Measurements from ENCODE around the gene PLA2G2C.

Gene PLA2G2C

GRCh38 chr1:20174937-20175666 is 11.2 kb downstream of the PLA2G2C start:
- H3K36me3 Mint-ChIP-seq (ENCODE audit: insufficient read depth) = no peaks in the 10 kb centered on the region
- peaks cover 9% of the 10 kb centered on the region for H3K9me3 Mint-ChIP-seq
- DNase-seq (ENCODE audit: low spot score in 2 of 2) (no peak), ATAC-seq (replicated peaks; ENCODE audit: extremely low read depth, poor library complexity, severe bottlenecking) (no peak)
- H3K4me3 Mint-ChIP-seq = no peak overlapping the region
- H3K27ac Mint-ChIP-seq (ENCODE audit: low read depth) = no peak overlapping the region
- H3K27me3 Mint-ChIP-seq = no peaks in the 10 kb centered on the region
- peaks cover 17% of the 10 kb centered on the region for H3K4me1 Mint-ChIP-seq

GRCh38 chr1:20172033-20172590 is 14.2 kb downstream of the PLA2G2C start:
- no peak for ATAC-seq (replicated peaks; ENCODE audit: extremely low read depth, poor library complexity, severe bottlenecking)
- no peak overlapping the region for H3K27ac Mint-ChIP-seq (ENCODE audit: low read depth)
- peaks cover 5% of the 10 kb centered on the region for H3K4me1 Mint-ChIP-seq
- no peak overlapping the region for H3K4me3 Mint-ChIP-seq
- H3K36me3 Mint-ChIP-seq (ENCODE audit: insufficient read depth) = no peaks in the 10 kb centered on the region
- peaks cover 11% of the 10 kb centered on the region for H3K27me3 Mint-ChIP-seq
- no peak for DNase-seq (ENCODE audit: low spot score in 2 of 2)
- H3K9me3 Mint-ChIP-seq = no peaks in the 10 kb centered on the region

- H3K36me3 Mint-ChIP-seq (ENCODE audit: insufficient read depth) = no peaks in the 10 kb centered on the region
- H3K27ac Mint-ChIP-seq (ENCODE audit: low read depth) = no peak overlapping the region
- no peak overlapping the region for H3K4me3 Mint-ChIP-seq
- H3K27me3 Mint-ChIP-seq = peaks cover 32% of the 10 kb centered on the region
- ATAC-seq (replicated peaks; ENCODE audit: extremely low read depth, poor library complexity, severe bottlenecking) (no peak), DNase-seq (ENCODE audit: low spot score in 2 of 2) (no peak)
- H3K9me3 Mint-ChIP-seq = peaks cover 6% of the 10 kb centered on the region
- peaks cover 5% of the 10 kb centered on the region for H3K4me1 Mint-ChIP-seq
These were observed 16.4 kb downstream of the PLA2G2C start for GRCh38 chr1:20169932-20170331.

DNA sequence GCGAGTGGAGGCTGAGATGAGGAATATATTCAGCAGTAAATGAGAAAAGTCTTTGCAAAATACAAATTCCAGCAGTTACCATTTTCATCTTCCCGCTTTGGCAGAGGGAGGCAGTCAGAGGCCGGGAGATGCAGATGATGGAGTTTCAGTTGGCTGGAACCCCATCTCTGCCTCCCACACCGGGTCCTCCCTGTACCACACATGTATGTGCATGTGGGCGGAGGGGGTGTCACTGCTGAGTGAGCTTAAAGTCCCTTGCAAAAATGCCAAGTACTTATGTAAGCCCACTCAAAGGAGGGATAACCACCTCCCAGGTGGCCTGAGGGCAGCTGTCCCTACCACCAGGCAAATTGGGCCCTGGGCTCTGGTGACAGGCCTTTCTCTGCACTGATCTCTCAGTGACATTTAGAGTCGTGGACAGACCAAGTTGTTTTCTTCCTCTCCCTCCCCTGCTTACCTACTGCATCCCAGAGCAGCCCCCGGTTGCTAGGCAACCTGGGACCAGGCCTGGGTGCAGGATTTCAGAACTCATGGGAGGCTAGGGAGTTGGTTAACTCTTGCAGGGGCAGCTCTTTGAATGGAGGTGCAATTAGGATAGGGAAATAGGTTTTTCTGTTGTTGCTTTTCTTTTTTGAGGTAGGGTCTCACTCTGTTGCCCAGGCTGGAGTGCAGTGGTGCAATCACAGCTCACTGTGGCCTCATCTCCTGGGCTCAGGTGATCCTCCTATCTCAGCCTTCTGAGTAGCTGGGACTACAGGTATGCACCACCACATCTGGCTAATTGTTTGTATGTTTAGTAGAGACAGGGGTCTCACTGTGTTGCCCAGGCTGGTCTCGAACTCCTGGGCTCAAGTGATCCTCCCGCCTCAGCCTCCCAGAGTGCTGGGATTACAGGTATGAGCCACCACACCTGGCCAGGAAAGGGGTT is 17.5 kb downstream of the PLA2G2C start:
- Mint-ChIP-seq H3K36me3 (ENCODE audit: insufficient read depth) (no peaks in the 10 kb centered on the region), H3K27me3 (peaks cover 35% of the 10 kb centered on the region), H3K27ac (ENCODE audit: low read depth) (no peak overlapping the region), H3K4me1 (peaks cover 5% of the 10 kb centered on the region), H3K9me3 (peaks cover 11% of the 10 kb centered on the region), H3K4me3 (no peak overlapping the region)
- ATAC-seq (replicated peaks; ENCODE audit: extremely low read depth, poor library complexity, severe bottlenecking) = no peak
- no peak for DNase-seq (ENCODE audit: low spot score in 2 of 2)

GRCh38 chr1:20167126-20167525 is 19.2 kb downstream of the PLA2G2C start:
- Mint-ChIP-seq H3K36me3 (ENCODE audit: insufficient read depth) (no peaks in the 10 kb centered on the region), H3K4me1 (peaks cover 5% of the 10 kb centered on the region), H3K27me3 (peaks cover 35% of the 10 kb centered on the region), H3K4me3 (no peak overlapping the region), H3K9me3 (peaks cover 16% of the 10 kb centered on the region), H3K27ac (ENCODE audit: low read depth) (no peak overlapping the region)
- ATAC-seq (replicated peaks; ENCODE audit: extremely low read depth, poor library complexity, severe bottlenecking) = no peak
- DNase-seq (ENCODE audit: low spot score in 2 of 2) = no peak

DNA sequence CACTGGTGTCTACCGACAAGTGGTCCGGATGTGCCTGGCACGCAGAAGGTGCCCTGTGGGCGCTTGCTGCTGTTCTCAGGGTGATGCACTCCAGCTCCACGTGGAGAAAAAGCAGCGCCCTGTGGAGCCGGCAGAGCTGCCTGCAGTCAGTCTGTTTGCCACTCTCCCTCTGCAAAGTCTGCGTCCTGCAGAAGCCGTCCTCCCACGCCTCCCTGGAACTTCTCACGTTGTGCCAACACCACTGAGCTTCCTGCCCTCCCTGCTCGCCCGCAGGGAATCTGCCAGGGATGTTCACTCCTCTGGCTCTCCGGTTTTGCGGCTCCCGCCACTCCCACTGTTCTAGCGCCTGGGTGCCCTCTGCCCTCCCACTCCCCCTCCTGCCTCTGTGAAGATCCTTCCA is 20.3 kb downstream of the PLA2G2C start:
- no peak for DNase-seq (ENCODE audit: low spot score in 2 of 2)
- Mint-ChIP-seq H3K4me1 (no peaks in the 10 kb centered on the region), H3K27ac (ENCODE audit: low read depth) (no peak overlapping the region), H3K36me3 (ENCODE audit: insufficient read depth) (no peaks in the 10 kb centered on the region), H3K4me3 (no peak overlapping the region), H3K27me3 (peaks cover 35% of the 10 kb centered on the region), H3K9me3 (peaks cover 23% of the 10 kb centered on the region)
- no peak for ATAC-seq (replicated peaks; ENCODE audit: extremely low read depth, poor library complexity, severe bottlenecking)

- Mint-ChIP-seq H3K27ac (ENCODE audit: low read depth) (no peak overlapping the region), H3K4me1 (no peaks in the 10 kb centered on the region), H3K4me3 (no peak overlapping the region), H3K9me3 (peaks cover 23% of the 10 kb centered on the region), H3K36me3 (ENCODE audit: insufficient read depth) (no peaks in the 10 kb centered on the region), H3K27me3 (peaks cover 35% of the 10 kb centered on the region)
- DNase-seq (ENCODE audit: low spot score in 2 of 2) = no peak
- ATAC-seq (replicated peaks; ENCODE audit: extremely low read depth, poor library complexity, severe bottlenecking) = no peak
These were observed 20.8 kb downstream of the PLA2G2C start for GRCh38 chr1:20165522-20165951.

DNA sequence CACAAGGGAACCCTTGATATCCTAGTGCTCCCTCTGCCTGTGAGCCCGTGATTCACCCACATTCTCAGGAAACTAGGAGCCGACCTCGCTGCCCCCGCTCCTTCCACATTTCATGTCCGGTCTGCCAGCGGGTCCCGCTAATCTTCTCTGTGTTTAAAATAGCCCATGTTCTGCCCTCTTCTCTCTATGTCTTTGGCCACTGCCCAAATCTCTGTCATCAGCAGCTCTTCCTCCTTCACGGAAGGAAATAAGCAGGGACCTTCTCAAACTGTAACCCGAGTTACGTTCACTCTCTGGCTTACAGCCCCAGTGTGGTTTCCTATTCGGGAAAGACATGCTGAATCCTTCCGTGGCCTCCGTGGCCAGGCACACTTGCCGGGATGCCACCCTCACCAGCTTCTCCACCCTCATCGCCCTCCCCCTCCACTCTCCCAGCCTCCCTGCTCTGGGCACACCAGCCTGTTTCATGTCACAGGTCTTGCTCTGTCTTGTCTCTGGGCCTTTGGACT is 21.6 kb downstream of the PLA2G2C start:
- H3K27me3 Mint-ChIP-seq = peaks cover 35% of the 10 kb centered on the region
- H3K27ac Mint-ChIP-seq (ENCODE audit: low read depth) = no peak overlapping the region
- no peak overlapping the region for H3K4me3 Mint-ChIP-seq
- ATAC-seq (replicated peaks; ENCODE audit: extremely low read depth, poor library complexity, severe bottlenecking) (no peak), DNase-seq (ENCODE audit: low spot score in 2 of 2) (no peak)
- no peaks in the 10 kb centered on the region for H3K36me3 Mint-ChIP-seq (ENCODE audit: insufficient read depth)
- no peaks in the 10 kb centered on the region for H3K4me1 Mint-ChIP-seq
- peaks cover 23% of the 10 kb centered on the region for H3K9me3 Mint-ChIP-seq

GRCh38 chr1:20160034-20160433 is 26.3 kb downstream of the PLA2G2C start:
- no peak for ATAC-seq (replicated peaks; ENCODE audit: extremely low read depth, poor library complexity, severe bottlenecking)
- H3K4me1 Mint-ChIP-seq = peaks cover under 1% of the 10 kb centered on the region
- peaks cover 23% of the 10 kb centered on the region for H3K9me3 Mint-ChIP-seq
- no peaks in the 10 kb centered on the region for H3K36me3 Mint-ChIP-seq (ENCODE audit: insufficient read depth)
- no peak for DNase-seq (ENCODE audit: low spot score in 2 of 2)
- peaks cover 4% of the 10 kb centered on the region for H3K27me3 Mint-ChIP-seq
- H3K27ac Mint-ChIP-seq (ENCODE audit: low read depth) = no peak overlapping the region
- H3K4me3 Mint-ChIP-seq = no peak overlapping the region

DNA sequence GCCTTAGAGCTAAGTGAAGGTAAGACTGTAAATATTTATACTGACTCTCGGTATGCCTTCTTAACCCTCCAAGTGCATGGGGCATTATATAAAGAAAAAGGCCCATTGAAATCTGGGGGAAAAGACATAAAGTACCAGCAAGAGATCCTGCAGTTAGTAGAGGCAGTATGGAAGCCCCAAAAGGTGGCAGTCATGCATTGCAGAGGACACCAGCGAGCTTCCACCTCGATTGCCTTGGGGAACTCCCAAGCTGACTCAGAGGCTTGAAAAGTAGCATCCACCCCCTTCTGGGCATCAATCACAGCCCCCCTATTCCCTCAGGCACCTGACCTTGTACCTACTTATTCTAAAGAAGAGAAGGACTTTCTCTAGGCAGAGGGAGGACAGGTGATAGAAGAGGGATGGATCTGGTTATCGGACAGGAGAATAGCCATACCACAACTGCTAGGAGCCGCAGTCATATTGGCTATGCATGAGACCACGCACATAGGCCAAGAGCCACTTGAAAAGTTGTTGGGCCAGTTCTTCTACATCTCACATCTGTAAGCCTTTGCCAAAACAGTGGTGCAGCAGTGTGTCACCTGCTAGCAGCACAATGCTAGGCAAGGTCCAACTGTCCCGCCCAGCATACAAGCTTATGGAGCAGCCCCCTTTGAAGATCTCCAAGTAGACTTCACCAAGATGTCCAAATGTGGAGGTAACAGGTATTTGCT is 27.8 kb downstream of the PLA2G2C start:
- H3K4me1 Mint-ChIP-seq = peaks cover 10% of the 10 kb centered on the region
- no peak for DNase-seq (ENCODE audit: low spot score in 2 of 2)
- ATAC-seq (replicated peaks; ENCODE audit: extremely low read depth, poor library complexity, severe bottlenecking) = no peak

DNA sequence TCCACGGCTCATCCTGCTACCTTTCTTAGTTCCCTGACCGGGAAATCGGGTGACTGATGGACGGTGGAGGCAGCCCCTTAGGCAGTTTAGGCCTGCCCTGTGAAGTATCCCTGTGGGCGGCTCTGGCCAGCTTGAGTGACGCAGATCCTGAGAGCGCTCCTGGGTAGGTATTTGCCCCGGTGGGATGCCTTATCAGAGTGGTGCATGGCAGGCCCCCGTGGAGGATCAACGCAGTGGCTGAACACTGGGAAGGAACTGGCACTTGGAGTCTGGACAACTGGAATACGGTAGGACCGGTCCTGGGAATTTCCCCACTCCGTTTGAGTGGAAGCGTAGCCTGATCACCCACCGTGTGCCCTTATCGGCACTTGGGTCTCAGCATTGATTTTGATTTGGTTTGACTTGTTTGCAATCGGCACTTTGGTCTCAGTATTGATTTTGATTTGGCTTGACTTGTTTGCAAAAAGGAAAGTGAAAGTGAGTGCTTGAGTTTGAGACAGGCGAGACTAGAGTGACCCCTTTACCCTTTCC is 32.0 kb downstream of the PLA2G2C start:
- DNase-seq (ENCODE audit: low spot score in 2 of 2) (no peak), ATAC-seq (replicated peaks; ENCODE audit: extremely low read depth, poor library complexity, severe bottlenecking) (no peak)
- Mint-ChIP-seq H3K4me3 (peak overlapping the region; percentile 22), H3K4me1 (peaks cover 17% of the 10 kb centered on the region), H3K27ac (ENCODE audit: low read depth) (peak overlapping the region; percentile 70), H3K9me3 (peaks cover 5% of the 10 kb centered on the region), H3K36me3 (ENCODE audit: insufficient read depth) (peaks cover 3% of the 10 kb centered on the region), H3K27me3 (no peaks in the 10 kb centered on the region)

More for the DNA sequence above, 27.8 kb downstream of the PLA2G2C start:
- Mint-ChIP-seq H3K4me3 (no peak overlapping the region), H3K36me3 (ENCODE audit: insufficient read depth) (no peaks in the 10 kb centered on the region), H3K27me3 (no peaks in the 10 kb centered on the region), H3K9me3 (peaks cover 17% of the 10 kb centered on the region), H3K27ac (ENCODE audit: low read depth) (no peak overlapping the region)

- H3K36me3 Mint-ChIP-seq (ENCODE audit: insufficient read depth) = peaks cover 3% of the 10 kb centered on the region
- no peak overlapping the region for H3K27ac Mint-ChIP-seq (ENCODE audit: low read depth)
- H3K9me3 Mint-ChIP-seq = no peaks in the 10 kb centered on the region
- ATAC-seq (replicated peaks; ENCODE audit: extremely low read depth, poor library complexity, severe bottlenecking) = no peak
- H3K4me1 Mint-ChIP-seq = peaks cover 17% of the 10 kb centered on the region
- H3K4me3 Mint-ChIP-seq = no peak overlapping the region
- DNase-seq (ENCODE audit: low spot score in 2 of 2) = no peak
- H3K27me3 Mint-ChIP-seq = no peaks in the 10 kb centered on the region
These were observed 33.3 kb downstream of the PLA2G2C start for GRCh38 chr1:20153000-20153418.

Data from central memory CD8-positive, alpha-beta T cell (primary cell).